ENCODE results near the gene CPT1C. TPM values are rescaled to one million over a fixed set of nuclear protein-coding genes. Genes with fewer than 3 reads are reported as not detected.

Gene CPT1C
- polyA plus RNA-seq, 1 donor: 7.4 TPM

DNA sequence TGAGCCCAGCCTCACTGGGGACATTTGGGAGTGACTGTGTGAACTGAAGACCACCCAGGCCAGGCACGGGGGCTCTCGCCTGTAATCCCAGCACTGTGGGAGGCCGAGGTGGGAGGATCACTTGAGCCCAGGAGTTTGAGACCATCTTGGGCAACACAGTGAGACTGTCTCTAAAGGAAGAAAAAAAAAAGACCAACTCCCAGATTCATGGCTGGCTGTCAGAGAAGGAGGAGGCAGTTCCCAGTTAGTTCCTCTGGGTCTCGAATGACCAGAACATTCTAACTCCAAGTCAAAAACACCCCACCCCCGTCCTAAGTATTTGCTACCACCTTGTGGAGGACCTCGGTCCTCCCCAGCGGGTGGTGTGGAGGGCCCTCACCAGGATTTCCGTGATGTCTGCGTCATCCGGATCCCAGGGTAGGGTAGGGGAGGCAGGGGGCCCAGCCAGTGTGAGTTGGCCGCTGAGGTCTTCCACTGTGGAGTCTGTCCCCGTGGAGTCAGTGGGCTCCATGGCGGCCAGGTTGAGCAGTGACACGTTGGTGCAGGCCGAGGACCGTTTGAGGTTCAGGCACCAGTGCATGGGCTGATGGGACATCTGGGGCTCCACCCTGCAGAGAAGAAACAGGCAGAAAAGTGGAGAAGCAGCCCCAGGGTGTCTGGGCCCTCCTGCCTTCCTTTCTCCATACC lies 70.9 kb downstream of the CPT1C start:
- H3K27me3 ChIP-seq (ENCODE audit: control insufficient read depth, insufficient read depth, low read length): peaks cover 5% of the 10 kb centered on the region
- no peak for DNase-seq
- no peaks in the 10 kb centered on the region for H3K9me3 ChIP-seq (ENCODE audit: control insufficient read depth, low read depth, low read length)
- H3K36me3 ChIP-seq (ENCODE audit: control insufficient read depth, insufficient read depth, low read length): no peaks in the 10 kb centered on the region
- H3K4me3 ChIP-seq (ENCODE audit: low read length): no peak overlapping the region
- H3K4me1 ChIP-seq (ENCODE audit: control insufficient read depth, insufficient read depth, low read length): peaks cover 5% of the 10 kb centered on the region
- H3K27ac ChIP-seq (ENCODE audit: low read length): no peak overlapping the region
- WGBS (ENCODE audit: insufficient coverage, low lambda C conversion rate): no CpG with 5 or more reads among the region's 16 CpGs

DNA sequence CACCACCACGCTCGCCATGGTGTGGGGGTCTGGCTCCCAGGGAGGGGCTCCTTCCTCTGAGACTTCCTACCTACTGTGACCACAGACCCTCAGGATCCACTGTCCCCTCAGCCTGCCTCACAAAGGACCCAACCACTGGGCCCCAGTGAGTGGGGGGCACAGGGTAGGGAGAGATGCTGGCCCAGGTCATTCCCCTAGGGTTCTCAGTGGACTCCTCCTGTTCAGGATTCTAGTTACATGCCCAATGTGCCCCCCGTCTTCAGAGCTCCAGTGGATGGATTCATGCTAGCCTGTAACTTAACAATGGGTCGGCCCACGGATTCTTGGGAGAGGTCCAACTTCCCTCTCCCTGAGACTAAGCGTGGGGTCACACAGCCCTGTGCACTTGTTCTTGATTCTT lies 72.3 kb downstream of the CPT1C start, which contains the start of gene TSKS:
TSS of gene TSKS (minus strand) at position 77 of the 400 bp plus-strand sequence. CDS start at position 18, 59 bp downstream.
- DNase-seq: no peak
- no peak within 1 kb of the TSS for H3K4me3 ChIP-seq (ENCODE audit: low read length)
- no peak within 1 kb of the TSS for H3K27ac ChIP-seq (ENCODE audit: low read length)
- H3K9me3 ChIP-seq (ENCODE audit: control insufficient read depth, low read depth, low read length): no peaks in the 10 kb centered on the region
- no peaks in the 10 kb centered on the region for H3K36me3 ChIP-seq (ENCODE audit: control insufficient read depth, insufficient read depth, low read length)
- no CpG with 5 or more reads among the region's 6 CpGs for WGBS (ENCODE audit: insufficient coverage, low lambda C conversion rate)
- H3K27me3 ChIP-seq (ENCODE audit: control insufficient read depth, insufficient read depth, low read length): peaks cover 3% of the 10 kb centered on the region
- peaks cover 14% of the 10 kb centered on the region for H3K4me1 ChIP-seq (ENCODE audit: control insufficient read depth, insufficient read depth, low read length)

Other genes with a start within 250 kb of the CPT1C start
- 0.19 TPM for gene SLC17A7, start 249.6 kb upstream of the CPT1C start, polyA plus RNA-seq
- gene PIH1D1, start 239.3 kb upstream of the CPT1C start, polyA plus RNA-seq: 80.8 TPM
- gene ALDH16A1, start 237.9 kb upstream of the CPT1C start, polyA plus RNA-seq: 27.5 TPM
- 6.6 TPM for gene FLT3LG, start 216.9 kb upstream of the CPT1C start, polyA plus RNA-seq
- gene RPL13A, start 203.5 kb upstream of the CPT1C start, polyA plus RNA-seq: 3,839 TPM
- 3,330 TPM for gene RPS11, start 194.7 kb upstream of the CPT1C start, polyA plus RNA-seq
- gene FCGRT, start 178.5 kb upstream of the CPT1C start, polyA plus RNA-seq: 510 TPM
- 59.7 TPM for gene RCN3, start 163.1 kb upstream of the CPT1C start, polyA plus RNA-seq
- gene NOSIP, start 110.6 kb upstream of the CPT1C start, polyA plus RNA-seq: 51.3 TPM
- gene PRRG2, start 109.8 kb upstream of the CPT1C start, polyA plus RNA-seq: 11.4 TPM
- gene PRR12, start 99.9 kb upstream of the CPT1C start, polyA plus RNA-seq: 19.1 TPM
- gene RRAS, start 51.0 kb upstream of the CPT1C start, polyA plus RNA-seq: 36.8 TPM
- 35.4 TPM for gene SCAF1, start 48.9 kb upstream of the CPT1C start, polyA plus RNA-seq
- gene IRF3, start 25.3 kb upstream of the CPT1C start, polyA plus RNA-seq: 95.2 TPM
- 22.4 TPM for gene BCL2L12, start 25.2 kb upstream of the CPT1C start, polyA plus RNA-seq
- 125 TPM for gene PRMT1, start 13.8 kb upstream of the CPT1C start, polyA plus RNA-seq
- gene ADM5, start 1.5 kb upstream of the CPT1C start, polyA plus RNA-seq: 1.4 TPM
- gene TSKS, start 72.2 kb downstream of the CPT1C start, polyA plus RNA-seq: 0.15 TPM
- gene AP2A1, start 75.9 kb downstream of the CPT1C start, polyA plus RNA-seq: 60.5 TPM
- gene FUZ, start 122.2 kb downstream of the CPT1C start, polyA plus RNA-seq: 18.4 TPM
- gene MED25, start 127.2 kb downstream of the CPT1C start, polyA plus RNA-seq: 57.7 TPM
- gene PTOV1, start 160.0 kb downstream of the CPT1C start, polyA plus RNA-seq: 153 TPM
- 61.2 TPM for gene PNKP, start 176.5 kb downstream of the CPT1C start, polyA plus RNA-seq
- gene AKT1S1, start 186.2 kb downstream of the CPT1C start, polyA plus RNA-seq: 38.5 TPM
- gene TBC1D17, start 186.6 kb downstream of the CPT1C start, polyA plus RNA-seq: 31.6 TPM
- 3.5 TPM for gene IL4I1, start 205.8 kb downstream of the CPT1C start, polyA plus RNA-seq
- gene ATF5, start 238.1 kb downstream of the CPT1C start, polyA plus RNA-seq: 44.7 TPM
- 46.2 TPM for gene NUP62, start 238.4 kb downstream of the CPT1C start, polyA plus RNA-seq